Trophoblast cell (in vitro differentiated cells and primary cell): Measurements from ENCODE around the gene ADSS1.
A peak's percentile ranks its signal among the peaks of the same experiment; 100 is the strongest.

Experiments
- DNase-seq, 2 donors: peaks; one replicate each; pipeline ENCODE4 v3.0.0-alpha.2; 2016
- H2AFZ ChIP-seq: 2 replicates; pipeline ENCODE4 v1.6.1; 2013; ENCODE audit warnings: low read length, moderate library complexity, mild to moderate bottlenecking; ENCODE audit not compliant: insufficient read depth, poor library complexity
- H2AK5ac ChIP-seq: 2 replicates; pipeline ENCODE4 v1.6.1; 2013; ENCODE audit warnings: mild to moderate bottlenecking, low read length
- H2BK120ac ChIP-seq: 2 replicates; pipeline ENCODE4 v1.6.1; 2013; ENCODE audit warnings: low read length, mild to moderate bottlenecking, moderate library complexity; ENCODE audit not compliant: insufficient read depth, poor library complexity
- H2BK12ac ChIP-seq: 2 replicates; pipeline ENCODE4 v1.6.1; 2013; ENCODE audit warnings: mild to moderate bottlenecking, low read length, moderate library complexity
- H2BK5ac ChIP-seq: 2 replicates; pipeline ENCODE4 v1.6.1; 2013; ENCODE audit warnings: low read length, low read depth, moderate library complexity, mild to moderate bottlenecking; ENCODE audit not compliant: poor library complexity
- H3K14ac ChIP-seq: 2 replicates; pipeline ENCODE4 v1.6.1; 2013; ENCODE audit warnings: mild to moderate bottlenecking, low read length
- H3K18ac ChIP-seq: 2 replicates; pipeline ENCODE4 v1.6.1; 2013; ENCODE audit warnings: mild to moderate bottlenecking, low read length
- H3K23ac ChIP-seq: 2 replicates; pipeline ENCODE4 v1.6.1; 2013; ENCODE audit warnings: low read length
- H3K27ac ChIP-seq: 2 replicates; pipeline ENCODE4 v1.5.1; 2013; ENCODE audit warnings: low read depth, mild to moderate bottlenecking, inconsistent platforms, low read length, moderate library complexity
- H3K27me3 ChIP-seq: 2 replicates; pipeline ENCODE4 v1.6.1; 2013; ENCODE audit warnings: inconsistent platforms, mild to moderate bottlenecking, low read length, moderate library complexity; ENCODE audit not compliant: insufficient read depth
- H3K36me3 ChIP-seq, 2 experiments: 1 replicate in 1 of 2; 2 replicates in 1 of 2; pipeline ENCODE4 v1.6.1; 2013; ENCODE audit warnings: low read length in 2 of 2, mild to moderate bottlenecking in 2 of 2, moderate library complexity in 1 of 2; ENCODE audit not compliant: insufficient read depth in 2 of 2, control insufficient read depth in 1 of 2
- H3K4ac ChIP-seq: 2 replicates; pipeline ENCODE4 v1.6.1; 2013; ENCODE audit warnings: low read depth, mild to moderate bottlenecking, low read length, moderate library complexity
- H3K4me1 ChIP-seq, 2 experiments: 1 replicate in 1 of 2; 2 replicates in 1 of 2; pipeline ENCODE4 v1.6.1; 2013; ENCODE audit warnings: low read length in 2 of 2, mild to moderate bottlenecking in 2 of 2, moderate library complexity in 1 of 2; ENCODE audit not compliant: insufficient read depth in 2 of 2, control insufficient read depth in 1 of 2
- H3K4me2 ChIP-seq: 2 replicates; pipeline ENCODE4 v1.6.1; 2013; ENCODE audit warnings: inconsistent platforms, mild to moderate bottlenecking, low read length, moderate library complexity
- H3K4me3 ChIP-seq: 2 replicates; pipeline ENCODE4 v1.5.1; 2013; ENCODE audit warnings: mild to moderate bottlenecking, low read depth, low read length, inconsistent platforms
- H3K79me1 ChIP-seq: one replicate; pipeline ENCODE4 v1.6.1; 2013; ENCODE audit warnings: low read length
- H3K79me2 ChIP-seq: 2 replicates; pipeline ENCODE4 v1.6.1; 2013; ENCODE audit warnings: low read length, mild to moderate bottlenecking; ENCODE audit not compliant: control insufficient read depth, insufficient read depth, poor library complexity
- H3K9ac ChIP-seq: 2 replicates; pipeline ENCODE4 v1.6.1; 2013; ENCODE audit warnings: mild to moderate bottlenecking, low read length
- H3K9me3 ChIP-seq: 2 replicates; pipeline ENCODE4 v1.6.1; 2013; ENCODE audit warnings: low read depth, mild to moderate bottlenecking, control low read depth, inconsistent platforms, low read length; ENCODE audit not compliant: insufficient read depth
- H4K12ac ChIP-seq: 2 replicates; pipeline ENCODE4 v1.6.1; 2013; ENCODE audit warnings: low read depth, mild to moderate bottlenecking, low read length, moderate library complexity
- H4K8ac ChIP-seq: 2 replicates; pipeline ENCODE4 v1.6.1; 2013; ENCODE audit warnings: low read depth, mild to moderate bottlenecking, low read length, moderate library complexity
- H4K91ac ChIP-seq: one replicate; pipeline ENCODE4 v1.6.1; 2013; ENCODE audit warnings: low read depth, mild to moderate bottlenecking, low read length, moderate library complexity
- WGBS: extraction: QIAGEN DNeasy Blood & Tissue Kit; methylation state at CpG from one replicate; pipeline ENCODE4 v1.1.7; 2013; ENCODE audit warnings: missing lambda C conversion rate; ENCODE audit not compliant: insufficient read length, insufficient coverage; ENCODE audit errors: extremely low coverage; 5-methylcytosine and 5-hydroxymethylcytosine counted together

Gene ADSS1

DNA sequence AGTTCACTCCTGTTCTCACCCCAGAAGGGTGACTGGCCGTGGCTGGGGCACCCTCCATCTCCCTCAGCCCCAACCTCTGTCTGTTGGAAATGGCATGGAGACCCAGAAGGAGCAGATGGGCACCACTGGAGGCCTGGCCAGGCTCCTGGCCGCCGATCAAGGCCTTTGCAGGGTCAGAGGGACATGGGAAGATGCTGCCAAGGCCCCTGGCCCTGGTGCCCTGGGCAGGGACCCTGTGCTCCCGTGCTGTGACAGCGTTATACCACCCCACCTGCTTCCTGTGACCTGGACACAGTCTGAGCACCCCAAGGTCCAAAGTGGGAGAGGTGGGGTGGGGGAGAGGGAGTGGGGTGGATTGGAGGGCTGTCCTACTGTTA, 31.1 kb upstream of the ADSS1 start:
- H4K12ac ChIP-seq, result no peak overlapping the region
- H3K4ac ChIP-seq, result peak overlapping the region; percentile 68
- H3K36me3 ChIP-seq, result peaks cover 50 to 62% of the 10 kb centered on the region in 2 experiments
- H4K91ac ChIP-seq, result no peak overlapping the region
- H3K4me3 ChIP-seq, result no peak overlapping the region
- no peak overlapping the region for H3K18ac ChIP-seq
- H3K9me3 ChIP-seq, result no peaks in the 10 kb centered on the region
- no peak overlapping the region for H2BK5ac ChIP-seq
- H3K79me2 ChIP-seq, result peaks cover 53% of the 10 kb centered on the region
- H2AFZ ChIP-seq, result no peak overlapping the region
- H3K9ac ChIP-seq, result no peak overlapping the region
- no CpG with 5 or more reads among the region's 5 CpGs for WGBS
- H3K27me3 ChIP-seq, result no peaks in the 10 kb centered on the region
- no peak overlapping the region for H3K14ac ChIP-seq
- no peak overlapping the region for H2BK12ac ChIP-seq
- no peak overlapping the region for H3K27ac ChIP-seq
- H2BK120ac ChIP-seq, result no peak overlapping the region
- no peak overlapping the region for H3K4me2 ChIP-seq
- no peak overlapping the region for H2AK5ac ChIP-seq
- no peak overlapping the region for H4K8ac ChIP-seq
- peaks cover 24% of the 10 kb centered on the region for H3K79me1 ChIP-seq
- H3K4me1 ChIP-seq, result peaks cover 37 to 57% of the 10 kb centered on the region in 2 experiments
- H3K23ac ChIP-seq, result no peak overlapping the region
- no peak for DNase-seq

DNA sequence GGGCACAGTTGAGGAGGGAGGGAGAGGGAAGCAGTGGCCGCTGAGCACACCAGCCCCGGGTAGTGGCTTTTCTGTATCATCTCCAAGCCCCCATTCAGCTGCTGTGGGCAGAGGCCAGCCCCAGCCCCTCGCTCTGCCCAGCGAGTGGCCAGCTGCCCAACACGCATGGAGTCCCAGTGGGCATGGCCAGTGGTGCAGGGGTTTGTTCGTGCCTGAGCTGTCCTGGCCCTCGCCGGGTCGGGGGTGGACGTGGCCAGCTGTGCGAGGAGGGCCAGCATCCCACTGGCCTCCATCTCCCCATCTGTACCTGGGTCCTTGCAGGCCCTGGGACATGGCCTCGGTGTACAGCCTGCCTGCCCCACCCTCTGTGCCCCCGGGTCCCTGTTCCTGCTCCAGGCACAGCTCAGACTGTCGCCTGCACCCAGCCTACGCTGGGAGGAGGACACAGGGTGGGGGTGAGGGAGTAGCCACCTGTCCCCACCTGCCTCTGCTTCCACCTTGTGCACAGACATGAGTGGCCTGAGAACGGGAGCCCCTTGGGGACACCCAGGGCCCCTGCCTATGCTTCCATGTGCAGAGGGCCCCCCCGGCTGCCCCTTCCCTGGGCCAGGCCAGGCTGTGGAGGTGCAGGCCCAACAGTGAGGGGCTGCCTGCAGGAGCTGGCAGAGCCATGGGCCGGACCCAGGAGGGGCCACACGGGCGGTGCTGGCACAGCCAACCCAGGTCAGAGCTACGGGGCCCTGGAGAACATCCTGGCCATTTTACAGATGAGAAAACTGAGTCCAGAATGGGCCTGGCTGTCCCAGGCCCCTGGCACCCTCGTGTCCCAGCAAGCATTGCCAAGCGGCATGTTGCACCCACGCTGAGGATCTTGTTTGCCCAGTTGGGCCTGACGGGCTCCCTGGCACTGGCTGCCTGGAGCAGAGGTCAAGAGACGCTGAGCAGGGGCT, 30.3 kb upstream of the ADSS1 start:
- WGBS, result no CpG with 5 or more reads among the region's 26 CpGs

GRCh38 chr14:104694475-104694950, 29.5 kb upstream of the ADSS1 start:
- H3K79me2 ChIP-seq, result peaks cover 51% of the 10 kb centered on the region
- no peak overlapping the region for H2AFZ ChIP-seq
- no peak overlapping the region for H4K91ac ChIP-seq
- peak overlapping the region; percentile 9 for H4K12ac ChIP-seq
- DNase-seq, result no peak
- no peak overlapping the region for H2BK5ac ChIP-seq
- no peak overlapping the region for H3K23ac ChIP-seq
- H2BK120ac ChIP-seq, result no peak overlapping the region
- no peak overlapping the region for H4K8ac ChIP-seq
- H2BK12ac ChIP-seq, result no peak overlapping the region
- no peak overlapping the region for H3K27ac ChIP-seq
- no CpG with 5 or more reads among the region's 15 CpGs for WGBS
- H3K18ac ChIP-seq, result peak overlapping the region; percentile 35
- H3K4me3 ChIP-seq, result no peak overlapping the region
- H3K14ac ChIP-seq, result no peak overlapping the region
- no peaks in the 10 kb centered on the region for H3K9me3 ChIP-seq
- peaks cover 57 to 73% of the 10 kb centered on the region in 2 experiments for H3K36me3 ChIP-seq
- H3K4me2 ChIP-seq, result no peak overlapping the region
- peaks cover 28 to 46% of the 10 kb centered on the region in 2 experiments for H3K4me1 ChIP-seq
- H3K4ac ChIP-seq, result peak overlapping the region; percentile 38
- no peak overlapping the region for H2AK5ac ChIP-seq
- H3K9ac ChIP-seq, result no peak overlapping the region
- peaks cover 12% of the 10 kb centered on the region for H3K79me1 ChIP-seq
- H3K27me3 ChIP-seq, result no peaks in the 10 kb centered on the region

More for the DNA sequence above, 30.3 kb upstream of the ADSS1 start:
- Histone ChIP-seq H3K4me1 (peaks cover 31 to 50% of the 10 kb centered on the region in 2 experiments), H3K9me3 (no peaks in the 10 kb centered on the region), H4K8ac (no peak overlapping the region), H2BK5ac (no peak overlapping the region), H4K91ac (no peak overlapping the region), H2AK5ac (no peak overlapping the region), H3K27ac (no peak overlapping the region), H3K79me1 (peaks cover 17% of the 10 kb centered on the region), H3K36me3 (peaks cover 53 to 70% of the 10 kb centered on the region in 2 experiments), H2BK120ac (no peak overlapping the region), H3K4me2 (no peak overlapping the region), H2BK12ac (no peak overlapping the region), H3K9ac (no peak overlapping the region), H3K23ac (no peak overlapping the region), H3K27me3 (no peaks in the 10 kb centered on the region), H4K12ac (no peak overlapping the region), H3K18ac (peak overlapping the region; percentile 35), H2AFZ (no peak overlapping the region), H3K4me3 (no peak overlapping the region), H3K4ac (peak overlapping the region; percentile 68), H3K79me2 (peaks cover 53% of the 10 kb centered on the region), H3K14ac (no peak overlapping the region)
- DNase-seq, result no peak

DNA sequence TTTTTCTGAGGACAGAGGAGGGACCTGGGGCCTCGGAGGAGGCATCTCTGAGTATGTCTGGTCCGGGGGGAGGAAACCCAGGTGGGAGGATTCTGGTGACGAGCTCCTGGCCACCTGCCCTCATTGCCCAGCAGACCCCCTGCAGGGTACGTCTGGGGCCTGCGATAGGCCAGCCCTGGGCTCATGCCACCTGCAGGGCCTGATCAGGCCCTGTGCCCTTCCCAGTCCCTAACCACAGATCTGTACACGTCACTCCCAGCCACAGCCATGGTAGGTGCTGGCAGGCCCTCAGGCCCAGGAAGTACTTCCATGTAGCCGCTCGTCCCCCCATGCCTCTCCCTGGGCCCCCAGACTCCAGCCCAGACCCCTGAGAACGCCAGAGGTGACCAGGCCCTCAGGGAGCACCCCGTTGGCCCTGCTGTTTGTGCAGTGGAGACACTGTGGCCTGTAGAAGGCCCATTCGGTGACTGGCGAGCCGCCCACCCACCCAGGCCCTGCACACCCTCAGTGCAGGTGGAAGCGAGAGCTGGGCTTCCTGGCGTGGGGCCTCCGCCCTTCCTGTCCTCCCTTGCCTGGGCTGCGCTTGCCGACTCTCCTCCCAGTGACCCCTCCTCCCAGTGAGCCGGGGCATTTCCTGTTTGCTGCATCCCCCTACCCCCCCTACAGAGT, 28.9 kb upstream of the ADSS1 start:
- Histone ChIP-seq H3K9ac (no peak overlapping the region), H4K12ac (no peak overlapping the region), H2AFZ (no peak overlapping the region), H2BK120ac (no peak overlapping the region), H3K36me3 (peaks cover 57 to 73% of the 10 kb centered on the region in 2 experiments), H2AK5ac (no peak overlapping the region), H3K27ac (no peak overlapping the region), H3K14ac (no peak overlapping the region), H2BK5ac (no peak overlapping the region), H3K4me1 (peaks cover 28 to 44% of the 10 kb centered on the region in 2 experiments), H3K18ac (peak overlapping the region; percentile 22), H3K23ac (no peak overlapping the region), H3K4ac (peak overlapping the region; percentile 38), H4K8ac (no peak overlapping the region), H3K27me3 (no peaks in the 10 kb centered on the region), H4K91ac (no peak overlapping the region), H3K79me2 (peaks cover 45% of the 10 kb centered on the region), H3K9me3 (no peaks in the 10 kb centered on the region), H3K4me2 (no peak overlapping the region), H3K79me1 (peaks cover 5% of the 10 kb centered on the region), H2BK12ac (no peak overlapping the region), H3K4me3 (no peak overlapping the region)
- no CpG with 5 or more reads among the region's 19 CpGs for WGBS
- no peak for DNase-seq
